Right lobe of liver (tissue), 4 donors: ENCODE results near the gene IQSEC1.

ENCODE experiments used
- POLR2A ChIP-seq: fragments of 450-650 bp; IDR thresholded peaks from one replicate; pipeline ENCODE4 v1.6.1; 2017; ENCODE audit warnings: antibody characterized with exemption, mild to moderate bottlenecking
- TF ChIP-seq, protein P1 (sequence below), 4 donors: fragments of 200-600 bp in 3 of 4; fragments of 450-650 bp in 1 of 4; IDR thresholded peaks; one replicate each; pipeline versions ENCODE4 v1.5.1 to v1.8.0; 2016 to 2022; ENCODE audit warnings: antibody characterized with exemption in 4 of 4, mild to moderate bottlenecking in 2 of 4
- donor health status: DM: no; HTN: no; CAD: no.
- donor health status: DM: no; HTN: no; CAD: no.
- donor health status: DM: no; HTN: yes; CAD: no.

DNA sequence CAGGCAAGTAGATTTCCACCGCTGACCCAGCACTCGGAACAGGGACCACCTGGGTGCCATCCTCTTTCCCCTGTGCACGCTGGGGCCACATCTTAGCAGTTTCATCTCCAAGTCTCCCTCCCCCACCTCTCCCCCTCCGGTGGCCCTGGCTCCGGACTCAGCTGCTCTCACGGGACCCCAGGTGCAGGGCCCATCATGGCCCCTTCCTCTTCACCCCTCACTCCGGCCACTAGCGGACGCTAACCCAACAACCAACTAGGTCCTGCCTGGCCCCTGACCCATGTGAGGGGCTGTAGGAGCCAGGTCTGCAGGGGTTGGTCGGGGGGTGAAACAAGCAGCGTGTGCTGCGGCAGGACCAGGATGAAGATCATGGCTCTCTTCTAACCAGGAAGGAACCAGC lies 31.3 kb upstream of the IQSEC1 start:
- TF ChIP-seq, protein P1, sequence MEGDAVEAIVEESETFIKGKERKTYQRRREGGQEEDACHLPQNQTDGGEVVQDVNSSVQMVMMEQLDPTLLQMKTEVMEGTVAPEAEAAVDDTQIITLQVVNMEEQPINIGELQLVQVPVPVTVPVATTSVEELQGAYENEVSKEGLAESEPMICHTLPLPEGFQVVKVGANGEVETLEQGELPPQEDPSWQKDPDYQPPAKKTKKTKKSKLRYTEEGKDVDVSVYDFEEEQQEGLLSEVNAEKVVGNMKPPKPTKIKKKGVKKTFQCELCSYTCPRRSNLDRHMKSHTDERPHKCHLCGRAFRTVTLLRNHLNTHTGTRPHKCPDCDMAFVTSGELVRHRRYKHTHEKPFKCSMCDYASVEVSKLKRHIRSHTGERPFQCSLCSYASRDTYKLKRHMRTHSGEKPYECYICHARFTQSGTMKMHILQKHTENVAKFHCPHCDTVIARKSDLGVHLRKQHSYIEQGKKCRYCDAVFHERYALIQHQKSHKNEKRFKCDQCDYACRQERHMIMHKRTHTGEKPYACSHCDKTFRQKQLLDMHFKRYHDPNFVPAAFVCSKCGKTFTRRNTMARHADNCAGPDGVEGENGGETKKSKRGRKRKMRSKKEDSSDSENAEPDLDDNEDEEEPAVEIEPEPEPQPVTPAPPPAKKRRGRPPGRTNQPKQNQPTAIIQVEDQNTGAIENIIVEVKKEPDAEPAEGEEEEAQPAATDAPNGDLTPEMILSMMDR (IDR thresholded peaks at IDR 0.05): no peak
- TF ChIP-seq POLR2A: no peak
